NCI-H748 treated with DMSO at 0.1 percent for 48 hours (cell line): ENCODE results near the gene KLHL3.
A peak's percentile ranks its signal among the peaks of the same experiment; 100 is the strongest.
"Not testable (repeated sequence)": the region's sequence is repeated elsewhere in the genome, so short reads cannot be mapped to it uniquely, and the experiment has no call there.

Experiments used
- DNase-seq: peaks from one replicate; lab custom pipeline; 2025; lab: John Stamatoyannopoulos, UW

KLHL3 gene

DNA sequence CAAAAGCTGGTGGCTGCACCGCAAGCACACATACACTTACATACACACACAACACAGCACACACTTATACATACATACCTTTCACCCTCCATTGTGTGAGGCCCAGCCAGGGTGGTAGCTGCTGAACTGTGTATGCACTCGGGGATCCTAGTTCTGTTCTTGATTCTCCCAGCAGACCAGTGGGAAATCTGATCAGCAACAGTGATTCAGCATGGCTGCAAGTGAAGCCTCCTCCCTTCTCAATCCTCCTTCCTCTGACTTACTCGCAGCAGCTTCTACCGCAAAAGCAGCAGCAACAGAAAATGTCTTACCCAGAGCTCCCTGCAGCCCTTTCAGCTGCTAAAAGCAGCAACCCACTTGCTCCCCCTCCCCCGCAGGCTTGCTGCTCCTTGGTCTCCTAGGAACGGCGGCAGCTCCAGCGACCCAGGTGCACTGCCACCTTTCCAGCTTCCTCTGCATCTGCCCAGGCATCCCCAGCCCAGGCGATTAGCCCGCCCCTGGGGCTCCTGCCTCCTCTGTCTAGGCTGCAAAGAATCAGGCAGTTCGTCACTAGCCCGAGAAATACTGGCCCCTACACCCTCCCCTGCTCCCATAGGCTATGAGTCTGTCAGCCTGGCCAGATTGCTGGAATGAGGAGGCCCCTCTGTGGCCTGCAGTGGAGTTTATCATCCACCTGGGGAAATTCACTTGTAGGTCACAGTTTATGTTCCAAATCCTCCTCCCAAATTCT, at the start of gene KLHL3:
TSS of gene KLHL3 (minus strand) at position 535 of the 730 bp plus-strand sequence. CDS start at position 92, 443 bp downstream.
- peak; percentile 20 for DNase-seq

GRCh38 chr5:137782984-137783536, 47.2 kb upstream of the KLHL3 start:
- DNase-seq: no peak

DNA sequence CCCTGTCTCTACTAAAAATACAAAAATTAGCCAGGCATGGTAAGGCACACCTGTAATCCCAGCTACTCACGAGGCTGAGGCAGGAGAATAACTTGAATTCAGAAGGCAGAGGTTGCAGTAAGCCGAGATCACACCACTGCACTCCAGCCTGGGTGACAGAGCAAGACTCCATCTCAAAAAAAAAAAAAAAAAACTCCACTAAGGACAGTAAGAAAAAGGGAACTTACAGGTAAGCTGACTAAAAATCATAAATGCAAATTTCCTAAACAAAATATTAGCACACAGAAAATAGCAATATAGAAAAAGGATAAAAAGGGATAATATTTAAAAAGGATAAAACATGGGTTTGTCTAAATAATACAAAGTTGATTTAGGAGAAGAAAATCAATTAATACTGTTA, 46.2 kb upstream of the KLHL3 start:
- DNase-seq: no peak

DNA sequence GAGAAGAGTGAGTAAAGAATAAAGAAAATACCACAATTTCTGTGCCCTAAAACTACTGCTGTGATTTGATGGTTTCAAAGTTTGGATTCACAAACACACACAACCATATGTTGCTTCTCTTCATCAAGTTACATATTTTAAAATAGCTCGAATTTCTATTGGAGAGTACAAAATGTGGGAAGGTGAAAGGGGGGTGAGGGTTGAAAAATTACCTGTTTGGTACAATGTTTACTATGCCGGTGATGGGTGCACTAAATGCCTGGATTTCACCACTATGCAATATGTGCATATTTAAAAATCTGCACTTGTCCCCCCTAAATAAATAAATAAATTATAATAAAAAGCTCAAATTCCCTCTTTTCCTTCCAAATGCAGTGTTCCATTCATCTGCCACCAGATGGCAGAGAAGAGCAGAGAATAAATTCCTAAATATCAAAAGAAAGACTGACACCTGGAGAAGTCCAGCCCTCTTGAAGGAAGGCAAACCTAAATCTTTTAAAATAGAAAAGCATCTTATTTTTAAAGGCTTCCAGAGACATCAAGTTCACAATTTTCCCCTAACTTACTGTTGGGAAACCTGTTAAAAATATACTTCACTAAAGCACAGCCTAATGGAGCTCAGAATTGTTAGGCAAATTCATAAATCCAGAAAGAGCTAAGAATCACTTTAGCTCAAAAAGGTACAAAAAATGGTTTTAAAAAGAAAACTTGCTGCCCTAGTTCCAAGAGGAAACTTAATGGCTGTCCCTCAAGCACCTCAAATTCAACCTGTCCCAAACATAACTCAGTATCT, 43.1 kb upstream of the KLHL3 start:
- peak; percentile 23 for DNase-seq

- DNase-seq: not testable (repeated sequence)
These were observed 32.0 kb upstream of the KLHL3 start for GRCh38 chr5:137767937-137768336.

- no peak for DNase-seq
These were observed 25.7 kb upstream of the KLHL3 start for GRCh38 chr5:137761566-137761965.

- DNase-seq: no peak
These were observed 25.0 kb upstream of the KLHL3 start for GRCh38 chr5:137760719-137761516.

DNA sequence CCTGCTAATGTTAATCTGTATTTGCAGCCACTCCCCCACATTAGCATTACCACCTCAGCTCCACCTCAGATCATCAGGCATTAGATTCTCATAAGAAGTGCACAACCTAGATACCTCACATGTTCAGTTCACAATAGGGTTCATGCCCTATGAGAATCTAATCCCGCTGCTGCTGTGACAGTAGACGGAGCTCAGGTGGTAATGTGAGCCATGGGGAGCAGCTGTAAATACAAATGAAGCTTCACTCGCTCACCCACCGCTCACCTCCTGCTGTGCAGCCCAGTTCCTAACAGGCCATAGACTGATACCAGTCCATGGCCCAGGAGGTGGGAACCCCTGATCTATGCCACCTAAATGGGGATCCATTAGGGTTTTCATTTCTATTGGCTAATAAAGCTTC, 24.4 kb upstream of the KLHL3 start:
- no peak for DNase-seq

- DNase-seq: no peak
These were observed 22.9 kb upstream of the KLHL3 start for GRCh38 chr5:137758715-137759306.

DNA sequence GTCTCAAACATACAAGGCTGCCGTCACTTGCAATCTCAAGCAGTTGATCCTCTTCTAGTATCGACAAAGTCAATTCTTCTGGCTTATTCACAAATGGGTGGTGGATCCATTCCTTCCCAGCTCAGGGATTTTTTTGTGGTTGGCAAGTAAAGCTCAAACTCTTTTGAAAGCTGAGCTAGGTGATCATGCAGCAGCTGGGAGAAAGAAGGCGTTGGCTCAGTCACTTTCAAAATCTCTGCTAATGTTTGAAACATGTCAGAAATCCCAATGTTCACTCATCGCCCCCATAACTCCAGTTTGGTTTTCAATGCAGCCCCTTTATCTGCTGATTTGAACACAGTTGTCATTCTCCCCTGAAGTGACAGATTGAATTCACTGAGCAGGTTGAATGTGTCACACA, 22.2 kb upstream of the KLHL3 start:
- DNase-seq: no peak

DNA sequence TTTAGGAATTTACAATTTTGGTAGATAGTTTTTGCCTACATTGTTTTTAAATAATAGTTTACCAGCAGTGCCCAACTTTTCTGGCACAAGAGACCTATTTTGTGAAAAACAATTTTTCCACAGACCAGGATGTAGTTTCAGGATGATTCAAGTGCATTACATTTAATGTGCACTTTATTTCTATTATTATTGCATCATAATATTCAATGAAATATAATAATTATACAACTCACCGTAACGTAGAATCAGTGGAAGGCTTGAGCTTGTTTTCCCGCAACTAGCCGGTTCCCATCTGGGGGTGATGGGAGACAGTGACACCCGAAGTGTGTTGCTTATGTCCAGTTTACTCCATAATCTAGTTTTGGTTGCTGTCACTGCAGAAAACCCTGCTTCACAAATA, 21.7 kb upstream of the KLHL3 start:
- DNase-seq: no peak

- DNase-seq: no peak
These were observed 19.3 kb upstream of the KLHL3 start for GRCh38 chr5:137754961-137755762.

- DNase-seq: peak; percentile 97
These were observed 18.5 kb upstream of the KLHL3 start, which contains the start of gene HNRNPA0 for GRCh38 chr5:137754188-137754960. Gene HNRNPA0, minus strand, starts transcription at chr5:137754363. Its CDS starts 297 bp downstream, at chr5:137754066.

DNA sequence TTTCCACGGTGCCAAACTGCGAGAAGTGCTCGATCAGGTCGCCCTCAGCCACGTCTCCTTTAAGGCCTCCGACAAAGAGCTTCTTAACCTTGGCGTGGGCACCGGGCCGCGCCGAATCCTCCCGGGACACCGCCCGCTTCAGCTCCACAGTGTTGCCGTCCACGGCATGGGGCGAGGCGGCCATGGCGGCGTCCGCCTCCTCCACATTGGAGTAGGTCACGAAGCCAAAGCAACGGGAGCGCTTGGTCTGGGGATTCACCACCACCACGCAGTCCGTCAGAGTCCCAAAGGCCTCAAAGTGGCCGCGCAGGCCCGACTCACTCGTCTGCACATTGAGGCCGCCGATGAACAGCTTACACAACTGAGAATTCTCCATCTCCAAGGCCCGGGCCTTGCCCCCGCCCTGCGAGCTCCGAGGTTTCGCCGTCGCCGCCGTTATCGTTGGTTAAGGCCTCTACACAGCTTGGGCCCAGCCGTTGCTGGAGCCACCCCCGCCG, 17.9 kb upstream of the KLHL3 start:
- no peak for DNase-seq

GRCh38 chr5:137752905-137753690, 17.2 kb upstream of the KLHL3 start:
- DNase-seq: no peak

GRCh38 chr5:137751869-137752491, 16.1 kb upstream of the KLHL3 start:
- DNase-seq: peak; percentile 42

DNA sequence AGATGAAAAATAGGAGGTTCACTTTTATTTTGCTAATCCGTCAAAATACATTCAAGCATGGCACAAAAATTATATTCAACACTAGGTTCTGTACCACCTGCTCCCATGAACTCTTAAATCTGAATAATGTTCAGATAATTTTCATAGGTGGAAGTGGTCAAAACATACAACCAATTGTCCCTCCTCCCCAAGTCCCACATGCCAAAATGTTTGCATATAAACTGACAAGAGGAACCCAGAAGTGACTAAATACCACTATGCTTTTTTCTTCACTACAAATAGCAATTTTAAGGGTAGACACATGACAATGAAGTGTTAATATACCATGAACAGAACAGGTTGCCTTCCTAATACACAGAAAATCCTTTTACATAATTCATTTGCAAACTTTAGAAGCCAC, 14.5 kb upstream of the KLHL3 start:
- DNase-seq: no peak

DNA sequence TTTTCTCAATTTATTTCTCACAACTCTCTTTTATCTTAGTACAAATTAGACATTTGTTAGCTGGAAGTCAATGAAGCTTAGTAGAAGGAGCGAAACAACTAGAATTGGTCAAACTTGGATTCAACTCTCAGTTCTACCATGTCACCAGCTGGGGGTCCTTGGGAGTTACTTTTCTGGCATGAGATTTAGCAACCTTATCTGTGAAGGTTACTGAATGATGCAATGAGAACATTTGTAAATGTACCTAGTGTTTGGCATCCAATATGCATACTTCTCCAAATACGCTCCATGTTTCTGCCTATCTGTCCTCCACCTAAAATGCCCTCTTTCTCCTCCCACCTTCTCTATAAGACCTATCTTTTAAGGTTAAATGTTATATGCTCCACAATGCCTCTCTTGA, 12.0 kb upstream of the KLHL3 start:
- DNase-seq: no peak
